ENCODE data around the gene PATZ1. TPM values are rescaled to one million over a fixed set of nuclear protein-coding genes. Genes with fewer than 3 reads are reported as not detected.

PATZ1 gene
- total RNA-seq, 1 experiment from 2014 or later: 28.2 TPM

DNA sequence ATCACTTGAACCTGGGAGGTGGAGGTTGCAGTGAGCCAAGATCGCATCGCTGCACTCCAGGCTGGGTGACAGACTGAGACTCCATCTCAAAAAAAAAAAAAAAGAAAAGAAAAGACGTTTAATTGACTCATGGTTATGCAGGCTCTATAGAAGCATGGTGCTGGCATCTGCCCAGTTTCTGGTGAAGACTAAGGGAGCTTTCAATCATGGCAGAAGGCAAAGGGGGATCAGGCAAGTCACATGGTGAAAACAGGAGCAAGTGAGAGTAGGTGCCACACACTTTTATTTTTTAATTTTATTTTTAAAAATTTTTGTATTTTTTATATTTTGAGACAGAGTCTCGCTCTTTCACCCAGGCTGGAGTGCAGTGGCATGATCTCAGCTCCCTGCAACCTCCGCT is 8.4 kb upstream of the PATZ1 start:
- H3K36me3 ChIP-seq (ENCODE audit: low read depth): no peaks in the 10 kb centered on the region
- no peak overlapping the region for H3K4me3 ChIP-seq
- H3K27ac ChIP-seq: no peak overlapping the region
- DNase-seq: no peak
- ChIA-PET CTCF (no interaction called here), POLR2A (ENCODE audit: unreplicated experiment) (no interaction called here)
- no peaks in the 10 kb centered on the region for H3K79me2 ChIP-seq (ENCODE audit: low read depth)
- no peaks in the 10 kb centered on the region for H3K9me2 ChIP-seq (ENCODE audit: insufficient read depth)
- no peak overlapping the region for H2AFZ ChIP-seq
- H3F3A ChIP-seq (ENCODE audit: insufficient read depth, low read depth): peaks cover 11% of the 10 kb centered on the region
- H4K20me1 ChIP-seq (ENCODE audit: insufficient read depth): no peaks in the 10 kb centered on the region
- H3K9me3 ChIP-seq (ENCODE audit: insufficient read depth, low read depth): no peaks in the 10 kb centered on the region
- no peak overlapping the region for H3K4me2 ChIP-seq
- H3K4me1 ChIP-seq (replicated peaks; ENCODE audit: insufficient read depth): no peaks in the 10 kb centered on the region
- BruUV-seq (replicated peaks): no TSS peak
- intact Hi-C loops (cut with micrococcal nuclease; ENCODE audit: unreplicated experiment): no loop called here
- no peaks in the 10 kb centered on the region for H3K27me3 ChIP-seq (ENCODE audit: insufficient read depth, low read depth)
- no peak for TF ChIP-seq EZH2 (IDR thresholded peaks at IDR 0.05; ENCODE audit: low read depth)
- TF ChIP-seq, protein P1, sequence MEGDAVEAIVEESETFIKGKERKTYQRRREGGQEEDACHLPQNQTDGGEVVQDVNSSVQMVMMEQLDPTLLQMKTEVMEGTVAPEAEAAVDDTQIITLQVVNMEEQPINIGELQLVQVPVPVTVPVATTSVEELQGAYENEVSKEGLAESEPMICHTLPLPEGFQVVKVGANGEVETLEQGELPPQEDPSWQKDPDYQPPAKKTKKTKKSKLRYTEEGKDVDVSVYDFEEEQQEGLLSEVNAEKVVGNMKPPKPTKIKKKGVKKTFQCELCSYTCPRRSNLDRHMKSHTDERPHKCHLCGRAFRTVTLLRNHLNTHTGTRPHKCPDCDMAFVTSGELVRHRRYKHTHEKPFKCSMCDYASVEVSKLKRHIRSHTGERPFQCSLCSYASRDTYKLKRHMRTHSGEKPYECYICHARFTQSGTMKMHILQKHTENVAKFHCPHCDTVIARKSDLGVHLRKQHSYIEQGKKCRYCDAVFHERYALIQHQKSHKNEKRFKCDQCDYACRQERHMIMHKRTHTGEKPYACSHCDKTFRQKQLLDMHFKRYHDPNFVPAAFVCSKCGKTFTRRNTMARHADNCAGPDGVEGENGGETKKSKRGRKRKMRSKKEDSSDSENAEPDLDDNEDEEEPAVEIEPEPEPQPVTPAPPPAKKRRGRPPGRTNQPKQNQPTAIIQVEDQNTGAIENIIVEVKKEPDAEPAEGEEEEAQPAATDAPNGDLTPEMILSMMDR (conservative IDR thresholded peaks at IDR 0.05): no peak

- Histone ChIP-seq H2AFZ (no peak overlapping the region), H3K4me2 (no peak overlapping the region), H3K27me3 (ENCODE audit: insufficient read depth, low read depth) (no peaks in the 10 kb centered on the region), H3K4me1 (replicated peaks; ENCODE audit: insufficient read depth) (peaks cover 16% of the 10 kb centered on the region; the same call in 1 of the 2 replicates), H4K20me1 (ENCODE audit: insufficient read depth) (no peaks in the 10 kb centered on the region), H3K9me3 (ENCODE audit: insufficient read depth, low read depth) (no peaks in the 10 kb centered on the region), H3K79me2 (ENCODE audit: low read depth) (peaks cover 8% of the 10 kb centered on the region), H3F3A (ENCODE audit: insufficient read depth, low read depth) (peaks cover 21% of the 10 kb centered on the region; the same call in 1 of the 2 replicates), H3K4me3 (no peak overlapping the region), H3K9me2 (ENCODE audit: insufficient read depth) (no peaks in the 10 kb centered on the region), H3K27ac (no peak overlapping the region), H3K36me3 (ENCODE audit: low read depth) (no peaks in the 10 kb centered on the region)
- DNase-seq: no peak
- TF ChIP-seq EZH2 (IDR thresholded peaks at IDR 0.05; ENCODE audit: low read depth): no peak
- TF ChIP-seq, protein P1 (conservative IDR thresholded peaks at IDR 0.05): no peak
- BruUV-seq (replicated peaks): no TSS peak
- intact Hi-C loops (cut with micrococcal nuclease; ENCODE audit: unreplicated experiment): no loop called here
- POLR2A ChIA-PET (ENCODE audit: unreplicated experiment): no interaction called here
- CTCF ChIA-PET: no interaction called here
Measured at GRCh38 chr22:31350410-31350863, 4.3 kb upstream of the PATZ1 start.

DNA sequence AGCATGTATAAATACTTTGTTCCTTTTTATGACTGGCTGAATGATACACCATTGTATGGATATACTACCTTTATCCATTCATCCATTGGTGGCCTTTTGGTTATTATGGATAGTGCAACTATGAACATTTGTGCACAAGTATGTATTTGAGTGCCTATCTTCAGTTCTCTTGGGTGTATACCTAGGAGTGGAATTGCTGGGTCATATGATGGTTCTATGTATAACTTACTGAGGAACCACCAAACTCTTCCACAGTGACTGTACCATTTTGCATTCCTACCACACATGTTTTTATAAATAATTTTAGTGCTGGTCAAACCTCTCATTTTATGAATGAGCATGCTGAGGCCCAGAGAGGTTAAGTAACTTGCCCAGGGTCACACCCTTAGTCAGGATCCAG is 3.8 kb upstream of the PATZ1 start:
- Histone ChIP-seq H3K9me3 (ENCODE audit: insufficient read depth, low read depth) (no peaks in the 10 kb centered on the region), H3K4me2 (no peak overlapping the region), H3K79me2 (ENCODE audit: low read depth) (peaks cover 13% of the 10 kb centered on the region), H4K20me1 (ENCODE audit: insufficient read depth) (no peaks in the 10 kb centered on the region), H3K4me3 (no peak overlapping the region), H3K36me3 (ENCODE audit: low read depth) (no peaks in the 10 kb centered on the region), H3K4me1 (replicated peaks; ENCODE audit: insufficient read depth) (peaks cover 20% of the 10 kb centered on the region), H3K27ac (no peak overlapping the region), H3K27me3 (ENCODE audit: insufficient read depth, low read depth) (no peaks in the 10 kb centered on the region), H3F3A (ENCODE audit: insufficient read depth, low read depth) (peaks cover 24% of the 10 kb centered on the region; the same call in 1 of the 2 replicates), H3K9me2 (ENCODE audit: insufficient read depth) (no peaks in the 10 kb centered on the region), H2AFZ (no peak overlapping the region)
- ChIA-PET CTCF (no interaction called here), POLR2A (ENCODE audit: unreplicated experiment) (no interaction called here)
- no peak for TF ChIP-seq EZH2 (IDR thresholded peaks at IDR 0.05; ENCODE audit: low read depth)
- TF ChIP-seq, protein P1 (conservative IDR thresholded peaks at IDR 0.05): no peak
- intact Hi-C loops (cut with micrococcal nuclease; ENCODE audit: unreplicated experiment): no loop called here
- no peak for DNase-seq
- no TSS peak for BruUV-seq (replicated peaks)
